Panc1 (cell line): ENCODE results near the gene SETD7.

ENCODE experiments used
- CTCF ChIP-seq: fragments of 450-650 bp; IDR thresholded peaks from 2 replicates; pipeline ENCODE4 v1.5.1; 2017; ENCODE audit warnings: mild to moderate bottlenecking
- REST ChIP-seq, 2 experiments: IDR thresholded peaks; 2 replicates each; pipeline ENCODE4 v1.6.1; 2011 to 2012; ENCODE audit warnings: low read depth in 2 of 2, control low read depth in 1 of 2, low read length in 1 of 2, mild to moderate bottlenecking in 1 of 2, moderate library complexity in 1 of 2; ENCODE audit not compliant: insufficient read depth in 1 of 2
- SIN3A ChIP-seq: IDR thresholded peaks from 2 replicates; pipeline ENCODE4 v1.6.1; 2012; ENCODE audit warnings: low read depth, mild to moderate bottlenecking, low read length, moderate library complexity, borderline replicate concordance; ENCODE audit not compliant: insufficient read depth

- TF ChIP-seq REST (IDR thresholded peaks at IDR 0.05; ENCODE audit: insufficient read depth in 1 of 2, low read depth in 2 of 2, low read length in 1 of 2) (no peak), CTCF (no peak), SIN3A (no peak)
Observed at GRCh38 chr4:139454111-139455045, 101.6 kb downstream of the SETD7 start, which contains the start of gene RAB33B.
